ENCODE data around the gene WDR88. TPM values are rescaled to one million over a fixed set of nuclear protein-coding genes. Genes with fewer than 3 reads are reported as not detected.

The WDR88 gene
- total RNA-seq, 1 donor from 2014 or later, result not detected

DNA sequence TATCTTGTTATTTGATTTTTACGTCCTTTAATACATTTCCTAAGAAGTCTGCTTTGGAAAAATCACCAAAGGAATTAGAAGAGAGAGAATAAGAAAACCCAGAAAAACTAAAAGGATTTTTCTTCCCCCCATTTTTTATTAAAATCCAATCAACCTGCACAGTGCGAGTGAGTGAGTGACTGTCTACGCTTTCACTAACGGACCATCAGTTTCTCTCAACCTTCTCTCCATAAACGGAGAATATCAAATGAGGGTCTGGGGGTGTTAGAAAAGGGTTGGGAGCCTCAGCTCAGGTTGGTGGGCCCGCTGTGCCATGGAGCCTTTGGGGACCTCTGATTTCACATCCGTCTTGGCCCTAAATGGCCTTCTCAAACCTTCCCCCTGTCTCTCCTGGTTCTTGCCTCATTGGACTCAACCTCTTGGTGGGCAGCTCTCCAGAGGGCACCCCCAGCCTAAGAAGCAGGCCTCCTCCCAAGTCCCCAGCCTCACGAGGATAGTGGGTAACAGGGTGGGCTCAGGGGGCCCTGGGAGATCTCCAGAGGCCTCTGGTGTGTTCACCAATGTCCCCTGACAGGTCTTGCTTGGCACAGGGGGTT, 61.5 kb downstream of the WDR88 start:
- no peak for DNase-seq (ENCODE audit: low read depth, low spot score)
- peaks cover 8% of the 10 kb centered on the region for H3K4me1 Mint-ChIP-seq
- H3K4me3 Mint-ChIP-seq, result peak overlapping the region; percentile 85
- H3K27ac Mint-ChIP-seq (ENCODE audit: unreplicated experiment), result peak overlapping the region; percentile 57
- H3K36me3 Mint-ChIP-seq (ENCODE audit: low read depth), result no peaks in the 10 kb centered on the region
- no peaks in the 10 kb centered on the region for H3K9me3 Mint-ChIP-seq
- peaks cover 2% of the 10 kb centered on the region for H3K27me3 Mint-ChIP-seq (ENCODE audit: low read depth)
- TF ChIP-seq CTCF (conservative IDR thresholded peaks at IDR 0.05), result no peak

DNA sequence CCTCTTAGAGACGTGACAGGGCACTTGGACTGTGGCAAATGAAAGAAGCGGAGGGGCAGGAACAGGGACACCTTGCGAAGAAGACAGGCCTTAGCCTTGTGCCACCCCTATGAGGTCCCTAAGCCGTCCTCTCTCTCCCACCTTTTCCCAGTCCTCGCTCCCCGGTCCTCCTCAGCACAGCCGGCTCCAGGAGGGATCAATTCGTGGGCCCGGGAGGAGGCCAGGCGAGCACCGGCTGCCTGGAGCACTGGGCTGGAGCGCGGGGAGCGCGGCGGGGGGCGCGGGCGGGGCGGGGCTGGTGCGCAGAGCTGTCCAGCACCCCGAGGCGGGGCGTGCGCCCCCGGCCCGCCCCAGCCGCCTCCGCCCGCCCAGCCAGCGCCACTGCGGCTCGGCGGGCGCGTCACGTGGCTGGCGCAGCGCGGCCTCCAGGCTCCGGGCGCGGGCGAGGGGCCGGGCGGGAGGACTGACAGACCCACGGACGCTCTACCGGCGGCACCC, 62.0 kb downstream of the WDR88 start, which contains the start of gene LRP3:
TSS of gene LRP3 (plus strand) at position 466 of the 498 bp plus-strand sequence. CDS start 456 bp downstream, outside the sequence.
- no peak for TF ChIP-seq CTCF (conservative IDR thresholded peaks at IDR 0.05)
- DNase-seq (ENCODE audit: low read depth, low spot score), result peak; percentile 43
- Mint-ChIP-seq H3K36me3 (ENCODE audit: low read depth) (no peaks in the 10 kb centered on the region), H3K4me3 (peak within 1 kb of the TSS; percentile 96), H3K9me3 (no peaks in the 10 kb centered on the region), H3K4me1 (peaks cover 8% of the 10 kb centered on the region), H3K27ac (ENCODE audit: unreplicated experiment) (peak within 1 kb of the TSS; percentile 75), H3K27me3 (ENCODE audit: low read depth) (peaks cover 2% of the 10 kb centered on the region)

- peaks cover 2% of the 10 kb centered on the region for H3K27me3 Mint-ChIP-seq (ENCODE audit: low read depth)
- no peaks in the 10 kb centered on the region for H3K9me3 Mint-ChIP-seq
- H3K4me3 Mint-ChIP-seq, result no peak overlapping the region
- no peaks in the 10 kb centered on the region for H3K36me3 Mint-ChIP-seq (ENCODE audit: low read depth)
- H3K27ac Mint-ChIP-seq (ENCODE audit: unreplicated experiment), result no peak overlapping the region
- peaks cover 8% of the 10 kb centered on the region for H3K4me1 Mint-ChIP-seq
- DNase-seq (ENCODE audit: low read depth, low spot score), result no peak
- TF ChIP-seq CTCF (conservative IDR thresholded peaks at IDR 0.05), result no peak
Observed at GRCh38 chr19:33194532-33194885, 62.6 kb downstream of the WDR88 start.

DNA sequence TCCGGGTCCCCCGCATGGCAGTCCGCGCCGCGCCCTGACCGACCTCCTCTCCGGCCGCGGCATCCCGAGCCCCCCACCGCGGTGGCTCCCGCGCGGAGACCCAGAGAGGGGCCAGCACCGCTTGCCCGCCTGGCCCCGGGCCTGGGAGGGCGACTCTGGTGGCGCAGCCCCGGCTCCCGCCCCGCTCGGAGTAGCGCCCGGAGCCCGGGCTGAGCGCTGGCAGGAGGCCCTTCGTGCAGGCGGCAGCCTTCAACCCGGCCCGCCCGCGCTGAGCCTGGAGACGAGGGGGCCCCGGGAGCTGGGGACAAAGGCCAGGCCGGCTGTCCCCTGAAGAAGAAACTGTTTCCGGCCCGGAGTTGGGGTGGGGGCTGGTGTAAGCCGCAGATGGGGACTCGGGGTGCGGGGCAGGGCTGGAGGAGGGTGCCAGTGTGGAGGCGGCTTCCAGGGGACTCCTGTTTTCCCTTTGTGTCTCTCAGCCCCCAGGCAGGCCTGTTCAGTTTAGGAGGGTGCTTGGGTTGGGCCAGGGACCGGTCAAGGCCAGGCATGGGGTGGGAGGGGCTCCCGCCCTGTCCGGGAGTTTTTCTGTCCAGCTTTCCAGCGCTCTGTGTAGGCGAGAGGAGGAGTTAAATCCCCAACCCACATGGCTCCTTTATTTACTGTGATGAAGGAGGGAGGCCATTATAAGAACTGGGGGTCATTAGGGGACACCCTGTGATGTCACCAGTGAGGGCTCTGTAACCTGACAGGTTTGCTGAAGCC, 63.2 kb downstream of the WDR88 start:
- Mint-ChIP-seq H3K36me3 (ENCODE audit: low read depth) (no peaks in the 10 kb centered on the region), H3K4me1 (peaks cover 8% of the 10 kb centered on the region), H3K4me3 (peak overlapping the region; percentile 96), H3K9me3 (no peaks in the 10 kb centered on the region), H3K27ac (ENCODE audit: unreplicated experiment) (peak overlapping the region; percentile 75), H3K27me3 (ENCODE audit: low read depth) (peaks cover 2% of the 10 kb centered on the region)
- DNase-seq (ENCODE audit: low read depth, low spot score), result no peak
- TF ChIP-seq CTCF (conservative IDR thresholded peaks at IDR 0.05), result no peak

GRCh38 chr19:33195645-33196347, 63.9 kb downstream of the WDR88 start:
- peaks cover 8% of the 10 kb centered on the region for H3K4me1 Mint-ChIP-seq
- H3K4me3 Mint-ChIP-seq, result peak overlapping the region; percentile 96
- no peaks in the 10 kb centered on the region for H3K36me3 Mint-ChIP-seq (ENCODE audit: low read depth)
- no peak for TF ChIP-seq CTCF (conservative IDR thresholded peaks at IDR 0.05)
- H3K9me3 Mint-ChIP-seq, result no peaks in the 10 kb centered on the region
- H3K27ac Mint-ChIP-seq (ENCODE audit: unreplicated experiment), result no peak overlapping the region
- H3K27me3 Mint-ChIP-seq (ENCODE audit: low read depth), result peaks cover 2% of the 10 kb centered on the region
- no peak for DNase-seq (ENCODE audit: low read depth, low spot score)

All from neural crest cell (in vitro differentiated cells).